WTC11 (cell line): ENCODE data around the gene CCDC175. TPM values are rescaled to one million over a fixed set of nuclear protein-coding genes. Genes with fewer than 3 reads are reported as not detected.

ENCODE experiments used
- ATAC-seq: fragments of 200-7000 bp; cut with Tn5 transposase; 2 replicates; pipeline ENCODE4 v1.10.0; 2021; ENCODE audit warnings: mild to moderate bottlenecking, moderate library complexity
- CTCF ChIA-PET: fragments of 300-600 bp; sonication (Branson Sonifier 250); formaldehyde crosslinking; loops from one replicate; lab custom pipeline; 2021; ENCODE audit warnings: antibody characterized with exemption; lab: Charles Lee
- POLR2A ChIA-PET: fragments of 350-600 bp; sonication (Branson Sonifier 250); formaldehyde crosslinking; loops from one replicate; lab custom pipeline; 2021; ENCODE audit warnings: antibody characterized with exemption; lab: Charles Lee
- DNase-seq: peaks from one replicate; pipeline ENCODE4 v3.0.0; 2021; ENCODE audit warnings: low spot score
- H3K27ac Mint-ChIP-seq: 2 replicates; pipeline ENCODE4 v1.8.0; 2021; ENCODE audit warnings: mixed read lengths
- H3K27me3 Mint-ChIP-seq: 2 replicates; pipeline ENCODE4 v1.8.0; 2021; ENCODE audit warnings: low read depth, mild to moderate bottlenecking, moderate library complexity, mixed read lengths
- H3K36me3 Mint-ChIP-seq: 2 replicates; pipeline ENCODE4 v1.8.0; 2021; ENCODE audit warnings: mixed read lengths
- H3K4me1 Mint-ChIP-seq: 2 replicates; pipeline ENCODE4 v1.8.0; 2022; ENCODE audit warnings: mixed read lengths
- H3K4me3 Mint-ChIP-seq: 2 replicates; pipeline ENCODE4 v1.8.0; 2021; ENCODE audit warnings: mild to moderate bottlenecking, moderate library complexity, mixed read lengths
- H3K9me3 Mint-ChIP-seq: 2 replicates; pipeline ENCODE4 v1.8.0; 2021; ENCODE audit warnings: mixed read lengths
- AFF4 ChIP-seq: sonication (generic); formaldehyde crosslinking; IDR thresholded peaks from 2 replicates; pipeline ENCODE4 v1.8.1; 2023; ENCODE audit warnings: mild to moderate bottlenecking, missing genetic modification reagents, borderline replicate concordance
- AR ChIP-seq: fragments of 250-450 bp; sonication (Bioruptor Pico); IDR thresholded peaks from 2 replicates; pipeline ENCODE4 v1.9.0; 2021; ENCODE audit warnings: mild to moderate bottlenecking
- ATF3 ChIP-seq: sonication (generic); formaldehyde crosslinking; conservative IDR thresholded peaks from 2 replicates; pipeline ENCODE4 v1.8.1; 2022; ENCODE audit warnings: mild to moderate bottlenecking, missing genetic modification reagents
- CDX4 ChIP-seq: fragments of 250-450 bp; sonication (Bioruptor Pico); IDR thresholded peaks from 2 replicates; pipeline ENCODE4 v1.9.0; 2021; ENCODE audit warnings: moderate library complexity, mild to moderate bottlenecking, inconsistent platforms, borderline replicate concordance
- CTCF ChIP-seq: fragments of 200-600 bp; IDR thresholded peaks from 2 replicates; pipeline ENCODE4 v1.8.0; 2022; ENCODE audit warnings: antibody characterized with exemption
- ETV6 ChIP-seq: sonication (generic); formaldehyde crosslinking; IDR thresholded peaks from 2 replicates; pipeline ENCODE4 v1.8.1; 2022; ENCODE audit warnings: mild to moderate bottlenecking, missing genetic modification reagents
- FOXP1 ChIP-seq: sonication (generic); formaldehyde crosslinking; IDR thresholded peaks from 2 replicates; pipeline ENCODE4 v1.8.0; 2022; ENCODE audit warnings: missing genetic modification reagents, mild to moderate bottlenecking, moderate library complexity, borderline replicate concordance
- FOXP4 ChIP-seq: sonication (generic); formaldehyde crosslinking; IDR thresholded peaks from 2 replicates; pipeline ENCODE4 v1.8.0; 2022; ENCODE audit warnings: mild to moderate bottlenecking, missing genetic modification reagents
- GRHL2 ChIP-seq: fragments of 250-450 bp; sonication (Bioruptor Pico); IDR thresholded peaks from 2 replicates; pipeline ENCODE4 v1.8.0; 2022; ENCODE audit warnings: mild to moderate bottlenecking, moderate library complexity; ENCODE audit not compliant: insufficient replicate concordance, severe bottlenecking
- HMGA2 ChIP-seq: fragments of 250-450 bp; sonication (Bioruptor Pico); IDR thresholded peaks from 2 replicates; pipeline ENCODE4 v1.4.0; 2021; ENCODE audit warnings: mild to moderate bottlenecking, moderate library complexity
- IRF1 ChIP-seq: sonication (generic); formaldehyde crosslinking; IDR thresholded peaks from 2 replicates; pipeline ENCODE4 v1.8.0; 2023; ENCODE audit warnings: missing genetic modification reagents
- OVOL2 ChIP-seq: fragments of 250-450 bp; sonication (Bioruptor Pico); IDR thresholded peaks from 2 replicates; pipeline ENCODE4 v1.9.0; 2021; ENCODE audit warnings: mild to moderate bottlenecking, borderline replicate concordance
- RELA ChIP-seq: sonication (generic); formaldehyde crosslinking; IDR thresholded peaks from 2 replicates; pipeline ENCODE4 v1.8.1; 2022; ENCODE audit warnings: missing genetic modification reagents, mild to moderate bottlenecking, borderline replicate concordance
- SP1 ChIP-seq: sonication (generic); formaldehyde crosslinking; conservative IDR thresholded peaks from 2 replicates; pipeline ENCODE4 v1.8.1; 2022; ENCODE audit warnings: missing genetic modification reagents
- ZNF138 ChIP-seq: sonication (generic); formaldehyde crosslinking; conservative IDR thresholded peaks from 2 replicates; pipeline ENCODE4 v1.8.1; 2022; ENCODE audit warnings: mild to moderate bottlenecking, moderate library complexity, missing genetic modification reagents
- ZNF671 ChIP-seq: fragments of 250-450 bp; sonication (Bioruptor Pico); IDR thresholded peaks from 2 replicates; pipeline ENCODE4 v1.8.0; 2021; ENCODE audit warnings: mild to moderate bottlenecking
- total RNA-seq: library from RNA; stranded (reverse); gene quantifications from 3 replicates; pipeline ENCODE4 v1.2.3, GENCODE V29; 2021

The CCDC175 gene
- total RNA-seq, 1 experiment from 2014 or later: not detected

- no peak for TF ChIP-seq ATF3 (CRISPR knock-in tag)
- TF ChIP-seq GRHL2: no peak
- no peak for TF ChIP-seq OVOL2 (CRISPR knock-in tag)
- no peak for TF ChIP-seq ETV6 (CRISPR knock-in tag)
- TF ChIP-seq AFF4 (CRISPR knock-in tag): no peak
- TF ChIP-seq SP1 (CRISPR knock-in tag): no peak
- TF ChIP-seq HMGA2 (CRISPR knock-in tag): no peak
- no peak for TF ChIP-seq RELA
- no peak for TF ChIP-seq IRF1 (CRISPR knock-in tag)
- no peak for TF ChIP-seq FOXP4
- no peak for TF ChIP-seq CTCF
Measured at GRCh38 chr14:59540852-59541251, 35.8 kb downstream of the CCDC175 start (continued).

- no peak for DNase-seq
- H3K9me3 Mint-ChIP-seq: no peaks in the 10 kb centered on the region
- ATAC-seq: no peak
- H3K27me3 Mint-ChIP-seq: no peaks in the 10 kb centered on the region
- ChIA-PET CTCF (interaction anchor here (0.9 to 1.4 kb wide), 2 partner anchors 31 to 38 kb away, joined by 3 to 4 read pairs; partner anchors contain the start of gene CCDC175), POLR2A (no interaction called here)
- TF ChIP-seq CDX4 (CRISPR knock-in tag) (no peak), ZNF138 (no peak), CTCF (no peak), ZNF671 (CRISPR knock-in tag) (no peak), FOXP1 (CRISPR knock-in tag) (no peak), IRF1 (CRISPR knock-in tag) (no peak), AR (CRISPR knock-in tag) (no peak)
- peaks cover 8% of the 10 kb centered on the region for H3K4me1 Mint-ChIP-seq
- no peaks in the 10 kb centered on the region for H3K36me3 Mint-ChIP-seq
- no peak overlapping the region for H3K4me3 Mint-ChIP-seq
- H3K27ac Mint-ChIP-seq: no peak overlapping the region
Measured at GRCh38 chr14:59538936-59539335, 37.7 kb downstream of the CCDC175 start.
